Upper lobe of right lung (tissue), 1 donor: ENCODE measurements around the gene MIPOL1. TPM values are rescaled to one million over a fixed set of nuclear protein-coding genes. Genes with fewer than 3 reads are reported as not detected.
"Not testable (repeated sequence)": the region's sequence is repeated elsewhere in the genome, so short reads cannot be mapped to it uniquely, and the experiment has no call there.

Source experiments
- ATAC-seq: fragments of 200-7000 bp; cut with Tn5 transposase; one replicate; pipeline ENCODE4 v1.9.1; 2020; ENCODE audit warnings: mild to moderate bottlenecking, moderate library complexity
- DNase-seq: peaks from one replicate; pipeline ENCODE4 v3.0.0-alpha.2; 2020
- H3K27ac ChIP-seq: fragments of 200-600 bp; one replicate; pipeline ENCODE4 v1.8.0; 2022
- H3K27me3 ChIP-seq: fragments of 200-600 bp; one replicate; pipeline ENCODE4 v1.8.0; 2022; ENCODE audit warnings: mild to moderate bottlenecking
- H3K36me3 ChIP-seq: fragments of 200-600 bp; one replicate; pipeline ENCODE4 v1.8.0; 2022
- H3K4me1 ChIP-seq: fragments of 200-600 bp; one replicate; pipeline ENCODE4 v1.8.0; 2022
- H3K4me3 ChIP-seq: fragments of 200-600 bp; one replicate; pipeline ENCODE4 v1.8.0; 2022; ENCODE audit warnings: mild to moderate bottlenecking
- H3K9me3 ChIP-seq: fragments of 200-600 bp; one replicate; pipeline ENCODE4 v1.8.0; 2022
- intact Hi-C: fragments of 100-400 bp; cut with DNase I; formaldehyde crosslinking; loops from one replicate; pipeline ENCODE4 v1.11.0; 2022
- total RNA-seq: library from RNA; stranded (reverse); fragmentation: NEBNext Ultra II Directional; extraction: Animal tissue kit (Norgen Biotek cat#: 25700); gene quantifications from one replicate; pipeline ENCODE4 v1.2.1, GENCODE V29; 2021
- TF ChIP-seq, protein P1 (sequence below): fragments of 200-600 bp; IDR thresholded peaks from one replicate; pipeline ENCODE4 v1.8.0; 2022; ENCODE audit warnings: antibody characterized with exemption
- donor health status: DM: no; HTN: yes; CAD: no; lungs with severe emphysema.

MIPOL1 gene
- total RNA-seq, 1 donor from 2014 or later: 10.0 TPM

DNA sequence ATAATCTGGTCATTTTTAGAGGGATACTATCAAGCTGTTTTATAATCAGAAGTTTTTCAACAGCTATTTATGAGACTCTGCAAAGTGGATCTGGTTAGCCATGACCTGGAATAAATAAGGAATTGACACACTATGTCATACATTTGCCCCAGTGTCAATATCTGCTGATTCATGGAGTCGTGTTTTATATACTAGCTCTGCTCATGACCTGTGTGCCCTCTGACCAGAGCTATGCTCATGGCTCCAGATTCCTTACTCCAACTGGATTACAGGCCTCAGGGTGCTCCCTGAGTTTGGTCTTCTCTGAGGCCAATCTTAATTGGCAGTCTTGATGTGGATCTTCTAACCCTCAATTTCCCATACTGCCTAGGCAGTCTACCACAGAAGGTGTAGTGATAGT, 256.2 kb downstream of the MIPOL1 start:
- DNase-seq (no peak), ATAC-seq (no peak)
- no peaks in the 10 kb centered on the region for H3K4me1 ChIP-seq
- H3K36me3 ChIP-seq: no peaks in the 10 kb centered on the region
- TF ChIP-seq, protein P1, sequence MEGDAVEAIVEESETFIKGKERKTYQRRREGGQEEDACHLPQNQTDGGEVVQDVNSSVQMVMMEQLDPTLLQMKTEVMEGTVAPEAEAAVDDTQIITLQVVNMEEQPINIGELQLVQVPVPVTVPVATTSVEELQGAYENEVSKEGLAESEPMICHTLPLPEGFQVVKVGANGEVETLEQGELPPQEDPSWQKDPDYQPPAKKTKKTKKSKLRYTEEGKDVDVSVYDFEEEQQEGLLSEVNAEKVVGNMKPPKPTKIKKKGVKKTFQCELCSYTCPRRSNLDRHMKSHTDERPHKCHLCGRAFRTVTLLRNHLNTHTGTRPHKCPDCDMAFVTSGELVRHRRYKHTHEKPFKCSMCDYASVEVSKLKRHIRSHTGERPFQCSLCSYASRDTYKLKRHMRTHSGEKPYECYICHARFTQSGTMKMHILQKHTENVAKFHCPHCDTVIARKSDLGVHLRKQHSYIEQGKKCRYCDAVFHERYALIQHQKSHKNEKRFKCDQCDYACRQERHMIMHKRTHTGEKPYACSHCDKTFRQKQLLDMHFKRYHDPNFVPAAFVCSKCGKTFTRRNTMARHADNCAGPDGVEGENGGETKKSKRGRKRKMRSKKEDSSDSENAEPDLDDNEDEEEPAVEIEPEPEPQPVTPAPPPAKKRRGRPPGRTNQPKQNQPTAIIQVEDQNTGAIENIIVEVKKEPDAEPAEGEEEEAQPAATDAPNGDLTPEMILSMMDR: no peak
- H3K4me3 ChIP-seq: no peak overlapping the region
- intact Hi-C loops: no loop called here
- no peaks in the 10 kb centered on the region for H3K9me3 ChIP-seq
- no peaks in the 10 kb centered on the region for H3K27me3 ChIP-seq
- H3K27ac ChIP-seq: no peak overlapping the region

DNA sequence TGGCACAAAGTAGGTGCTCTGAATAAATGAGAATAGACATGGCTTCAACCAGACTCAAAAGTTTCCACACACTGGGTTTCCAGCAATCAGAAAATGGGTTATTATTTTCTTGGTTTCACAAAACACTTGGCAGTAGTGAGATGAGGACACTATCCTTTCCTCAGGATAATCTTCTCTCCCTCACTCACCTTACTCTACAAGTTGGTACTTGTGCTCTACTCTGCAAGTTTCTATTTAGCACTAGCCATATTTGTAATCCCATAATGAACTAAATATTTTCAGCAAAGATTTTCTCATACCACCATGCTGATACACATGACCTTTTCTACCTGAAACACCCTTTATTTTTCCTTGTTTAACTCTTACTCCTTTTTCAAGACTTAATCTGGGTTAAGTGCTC, 259.6 kb downstream of the MIPOL1 start:
- H3K9me3 ChIP-seq: no peaks in the 10 kb centered on the region
- TF ChIP-seq, protein P1: no peak
- no peak overlapping the region for H3K4me3 ChIP-seq
- no peaks in the 10 kb centered on the region for H3K36me3 ChIP-seq
- intact Hi-C loops: no loop called here
- no peaks in the 10 kb centered on the region for H3K27me3 ChIP-seq
- DNase-seq (no peak), ATAC-seq (no peak)
- no peaks in the 10 kb centered on the region for H3K4me1 ChIP-seq
- no peak overlapping the region for H3K27ac ChIP-seq

DNA sequence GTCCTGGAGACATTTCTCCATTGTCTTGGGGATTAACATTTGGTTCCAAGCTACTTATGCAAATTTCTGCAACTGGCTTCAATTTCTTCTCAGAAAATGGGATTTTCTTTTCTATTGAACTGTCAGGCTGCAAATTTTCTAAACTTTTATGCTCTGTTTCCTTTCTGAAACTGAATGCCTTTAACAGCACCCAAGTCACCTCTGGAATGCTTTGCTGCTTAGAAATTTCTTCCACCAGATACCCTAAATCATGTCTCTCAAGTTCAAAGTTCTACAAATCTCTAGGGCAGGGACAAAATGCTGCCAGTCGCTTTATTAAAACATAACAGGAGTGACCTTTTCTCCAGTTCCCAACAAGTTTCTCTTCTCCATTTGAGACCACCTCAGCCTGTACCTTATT, 264.7 kb downstream of the MIPOL1 start:
- ATAC-seq, intact Hi-C loops, H3K4me3 ChIP-seq, H3K27ac ChIP-seq, H3K27me3 ChIP-seq, H3K4me1 ChIP-seq, DNase-seq, H3K36me3 ChIP-seq, H3K9me3 ChIP-seq: not testable (repeated sequence)

DNA sequence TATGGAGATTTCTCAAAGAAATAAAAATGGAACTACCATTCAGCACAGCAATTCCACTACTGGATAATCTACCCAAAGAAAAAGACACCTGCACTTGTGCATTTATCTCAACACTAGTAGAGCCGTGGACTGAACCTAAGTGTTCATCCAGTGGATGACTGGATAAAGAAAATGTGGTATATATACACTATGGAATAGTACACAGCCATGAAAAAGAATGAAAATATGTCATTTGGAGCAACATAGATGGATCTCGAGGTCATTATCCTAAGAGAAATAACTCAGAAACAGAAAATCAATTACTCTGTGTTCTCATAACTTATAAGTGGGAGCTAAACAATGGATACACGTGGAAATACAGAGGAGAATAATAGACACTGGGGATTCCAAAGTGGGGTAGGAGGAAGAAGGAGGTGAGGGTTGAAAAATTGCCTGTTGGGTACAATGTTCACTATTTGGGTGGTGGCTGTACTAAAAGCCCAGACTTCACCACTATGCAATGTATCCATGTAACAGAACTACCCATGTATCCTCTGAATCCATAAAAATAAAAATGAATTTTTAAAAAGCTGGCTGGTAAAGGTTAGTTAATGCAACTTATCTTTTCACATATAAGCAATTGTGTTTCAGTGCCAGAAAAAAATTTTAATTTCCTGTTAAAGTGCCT, 266.6 kb downstream of the MIPOL1 start:
- no peak overlapping the region for H3K4me3 ChIP-seq
- no peaks in the 10 kb centered on the region for H3K9me3 ChIP-seq
- DNase-seq: no peak
- TF ChIP-seq, protein P1: no peak
- no peak overlapping the region for H3K27ac ChIP-seq
- no peaks in the 10 kb centered on the region for H3K4me1 ChIP-seq
- no peaks in the 10 kb centered on the region for H3K36me3 ChIP-seq
- no peaks in the 10 kb centered on the region for H3K27me3 ChIP-seq
- intact Hi-C loops: no loop called here
- no peak for ATAC-seq

DNA sequence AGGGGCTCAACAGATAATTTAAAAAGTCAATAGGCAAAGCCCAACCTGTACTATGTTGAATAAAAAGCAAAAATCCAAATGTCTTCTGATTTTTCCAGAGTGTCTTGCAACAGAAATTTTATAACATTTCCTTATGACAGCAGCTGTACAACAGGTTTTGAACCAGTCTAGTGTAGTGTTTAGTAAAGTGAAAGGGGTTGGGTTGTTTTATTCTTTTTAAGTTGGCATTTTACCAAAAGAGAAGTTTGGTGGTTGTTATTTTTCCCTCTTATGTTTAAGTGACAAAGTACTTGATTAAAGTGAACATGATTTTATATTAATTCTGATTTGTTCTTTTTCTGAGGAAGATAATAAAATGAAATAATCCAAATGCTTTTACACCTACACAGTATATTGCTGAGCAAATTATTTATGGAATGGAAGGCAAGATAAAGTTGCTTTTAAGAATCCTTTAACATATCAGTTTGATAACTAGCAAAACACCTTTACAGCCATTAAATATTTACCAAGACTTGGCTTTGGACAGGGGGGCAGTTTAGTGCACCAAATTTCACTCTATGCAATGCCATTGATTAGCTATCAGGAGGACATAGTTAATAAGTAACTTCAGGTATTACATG, 268.4 kb downstream of the MIPOL1 start:
- TF ChIP-seq, protein P1: no peak
- peak; percentile 43 for ATAC-seq
- no peaks in the 10 kb centered on the region for H3K36me3 ChIP-seq
- no peak for DNase-seq
- H3K27me3 ChIP-seq: no peaks in the 10 kb centered on the region
- intact Hi-C loops: no loop called here
- H3K4me1 ChIP-seq: no peaks in the 10 kb centered on the region
- no peak overlapping the region for H3K27ac ChIP-seq
- H3K9me3 ChIP-seq: no peaks in the 10 kb centered on the region
- no peak overlapping the region for H3K4me3 ChIP-seq

DNA sequence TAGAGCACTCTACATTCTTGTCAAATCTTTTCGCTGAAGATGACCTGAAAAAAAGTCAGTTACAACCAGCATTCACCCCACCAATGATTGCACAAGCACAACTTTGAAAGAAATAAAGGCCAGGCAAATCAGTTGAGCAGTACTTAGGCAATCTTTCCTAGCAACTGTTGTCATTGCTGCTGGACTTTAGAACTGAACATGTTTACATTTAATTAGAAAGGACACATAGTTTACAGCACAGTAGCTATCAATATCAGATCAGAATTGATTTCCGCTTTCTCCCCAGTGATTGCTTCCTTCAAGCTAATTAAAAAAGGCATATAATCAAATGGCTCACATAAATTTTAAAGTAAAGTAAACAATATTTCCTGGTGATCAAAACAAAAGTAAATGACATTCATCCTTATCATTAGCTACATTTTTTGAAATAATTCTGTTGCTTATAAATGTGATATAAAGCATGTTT, 268.9 kb downstream of the MIPOL1 start:
- no peaks in the 10 kb centered on the region for H3K27me3 ChIP-seq
- peak; percentile 62 for ATAC-seq
- no peaks in the 10 kb centered on the region for H3K36me3 ChIP-seq
- DNase-seq: no peak
- H3K4me3 ChIP-seq: no peak overlapping the region
- TF ChIP-seq, protein P1: no peak
- intact Hi-C loops: no loop called here
- no peaks in the 10 kb centered on the region for H3K4me1 ChIP-seq
- no peaks in the 10 kb centered on the region for H3K9me3 ChIP-seq
- H3K27ac ChIP-seq: no peak overlapping the region
